ENCODE results near the gene PACRGL. TPM values are rescaled to one million over a fixed set of nuclear protein-coding genes. Genes with fewer than 3 reads are reported as not detected.

PACRGL gene
- total and polyA plus RNA-seq, 10 of the 15 experiments (the other 5 are each of a cell fraction or from before 2014, with no cell fraction given), result 1.7 to 17.2 (median 7.3) TPM

GRCh38 chr4:20700007-20700761 lies at the start of gene PACRGL (continued):
- TF ChIP-seq ZNF217 (IDR thresholded peaks at IDR 0.05) (no peak), MYC (IDR thresholded peaks at IDR 0.05; ENCODE audit: insufficient read depth, insufficient read length, insufficient replicate concordance, low read length, severe bottlenecking) (no peak), MEF2A (IDR thresholded peaks at IDR 0.05; ENCODE audit: insufficient read depth, low read depth, low read length) (no peak), NFYB (IDR thresholded peaks at IDR 0.05; ENCODE audit: insufficient read depth, low read depth, low read length) (peak; percentile 82), POLR2A (IDR thresholded peaks at IDR 0.05; ENCODE audit: low read depth, low read length) (peak; percentile 82), CHD2 (IDR thresholded peaks at IDR 0.05; ENCODE audit: borderline replicate concordance, low read depth, low read length) (peak; percentile 40; the same call in 1 of the 2 replicates), SRF (IDR thresholded peaks at IDR 0.05; ENCODE audit: low read depth in 2 of 2, low read length in 2 of 2) (0 out of 4 replicates have a peak, but pooled peaks of 1 of the 2 experiments have one; percentile 35), HDAC2 (IDR thresholded peaks at IDR 0.05) (no peak), CBX3 (IDR thresholded peaks at IDR 0.05; ENCODE audit: borderline replicate concordance, low read depth) (no peak), CEBPB (IDR thresholded peaks at IDR 0.05; ENCODE audit: borderline replicate concordance in 1 of 2, low read depth in 2 of 2, low read length in 2 of 2) (no peak), TCF3 (IDR thresholded peaks at IDR 0.05; ENCODE audit: borderline replicate concordance, insufficient read depth, low read depth, low read length) (no peak), SP1 (IDR thresholded peaks at IDR 0.05; ENCODE audit: low read depth, low read length) (no peak), RUNX3 (IDR thresholded peaks at IDR 0.05; ENCODE audit: low read length) (0 out of 2 replicates have a peak, but pooled peaks have one; percentile 5)
- TF ChIP-seq, protein P1, sequence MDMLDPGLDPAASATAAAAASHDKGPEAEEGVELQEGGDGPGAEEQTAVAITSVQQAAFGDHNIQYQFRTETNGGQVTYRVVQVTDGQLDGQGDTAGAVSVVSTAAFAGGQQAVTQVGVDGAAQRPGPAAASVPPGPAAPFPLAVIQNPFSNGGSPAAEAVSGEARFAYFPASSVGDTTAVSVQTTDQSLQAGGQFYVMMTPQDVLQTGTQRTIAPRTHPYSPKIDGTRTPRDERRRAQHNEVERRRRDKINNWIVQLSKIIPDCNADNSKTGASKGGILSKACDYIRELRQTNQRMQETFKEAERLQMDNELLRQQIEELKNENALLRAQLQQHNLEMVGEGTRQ (IDR thresholded peaks at IDR 0.05; ENCODE audit: borderline replicate concordance, low read depth, low read length), result peak; percentile 78
- TF ChIP-seq, protein P2, sequence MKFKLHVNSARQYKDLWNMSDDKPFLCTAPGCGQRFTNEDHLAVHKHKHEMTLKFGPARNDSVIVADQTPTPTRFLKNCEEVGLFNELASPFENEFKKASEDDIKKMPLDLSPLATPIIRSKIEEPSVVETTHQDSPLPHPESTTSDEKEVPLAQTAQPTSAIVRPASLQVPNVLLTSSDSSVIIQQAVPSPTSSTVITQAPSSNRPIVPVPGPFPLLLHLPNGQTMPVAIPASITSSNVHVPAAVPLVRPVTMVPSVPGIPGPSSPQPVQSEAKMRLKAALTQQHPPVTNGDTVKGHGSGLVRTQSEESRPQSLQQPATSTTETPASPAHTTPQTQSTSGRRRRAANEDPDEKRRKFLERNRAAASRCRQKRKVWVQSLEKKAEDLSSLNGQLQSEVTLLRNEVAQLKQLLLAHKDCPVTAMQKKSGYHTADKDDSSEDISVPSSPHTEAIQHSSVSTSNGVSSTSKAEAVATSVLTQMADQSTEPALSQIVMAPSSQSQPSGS (IDR thresholded peaks at IDR 0.05; ENCODE audit: low read length), result no peak
- TF ChIP-seq, protein P3, sequence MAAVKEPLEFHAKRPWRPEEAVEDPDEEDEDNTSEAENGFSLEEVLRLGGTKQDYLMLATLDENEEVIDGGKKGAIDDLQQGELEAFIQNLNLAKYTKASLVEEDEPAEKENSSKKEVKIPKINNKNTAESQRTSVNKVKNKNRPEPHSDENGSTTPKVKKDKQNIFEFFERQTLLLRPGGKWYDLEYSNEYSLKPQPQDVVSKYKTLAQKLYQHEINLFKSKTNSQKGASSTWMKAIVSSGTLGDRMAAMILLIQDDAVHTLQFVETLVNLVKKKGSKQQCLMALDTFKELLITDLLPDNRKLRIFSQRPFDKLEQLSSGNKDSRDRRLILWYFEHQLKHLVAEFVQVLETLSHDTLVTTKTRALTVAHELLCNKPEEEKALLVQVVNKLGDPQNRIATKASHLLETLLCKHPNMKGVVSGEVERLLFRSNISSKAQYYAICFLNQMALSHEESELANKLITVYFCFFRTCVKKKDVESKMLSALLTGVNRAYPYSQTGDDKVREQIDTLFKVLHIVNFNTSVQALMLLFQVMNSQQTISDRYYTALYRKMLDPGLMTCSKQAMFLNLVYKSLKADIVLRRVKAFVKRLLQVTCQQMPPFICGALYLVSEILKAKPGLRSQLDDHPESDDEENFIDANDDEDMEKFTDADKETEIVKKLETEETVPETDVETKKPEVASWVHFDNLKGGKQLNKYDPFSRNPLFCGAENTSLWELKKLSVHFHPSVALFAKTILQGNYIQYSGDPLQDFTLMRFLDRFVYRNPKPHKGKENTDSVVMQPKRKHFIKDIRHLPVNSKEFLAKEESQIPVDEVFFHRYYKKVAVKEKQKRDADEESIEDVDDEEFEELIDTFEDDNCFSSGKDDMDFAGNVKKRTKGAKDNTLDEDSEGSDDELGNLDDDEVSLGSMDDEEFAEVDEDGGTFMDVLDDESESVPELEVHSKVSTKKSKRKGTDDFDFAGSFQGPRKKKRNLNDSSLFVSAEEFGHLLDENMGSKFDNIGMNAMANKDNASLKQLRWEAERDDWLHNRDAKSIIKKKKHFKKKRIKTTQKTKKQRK (IDR thresholded peaks at IDR 0.05; ENCODE audit: low read depth, low read length), result no peak
- TF ChIP-seq, protein P4, sequence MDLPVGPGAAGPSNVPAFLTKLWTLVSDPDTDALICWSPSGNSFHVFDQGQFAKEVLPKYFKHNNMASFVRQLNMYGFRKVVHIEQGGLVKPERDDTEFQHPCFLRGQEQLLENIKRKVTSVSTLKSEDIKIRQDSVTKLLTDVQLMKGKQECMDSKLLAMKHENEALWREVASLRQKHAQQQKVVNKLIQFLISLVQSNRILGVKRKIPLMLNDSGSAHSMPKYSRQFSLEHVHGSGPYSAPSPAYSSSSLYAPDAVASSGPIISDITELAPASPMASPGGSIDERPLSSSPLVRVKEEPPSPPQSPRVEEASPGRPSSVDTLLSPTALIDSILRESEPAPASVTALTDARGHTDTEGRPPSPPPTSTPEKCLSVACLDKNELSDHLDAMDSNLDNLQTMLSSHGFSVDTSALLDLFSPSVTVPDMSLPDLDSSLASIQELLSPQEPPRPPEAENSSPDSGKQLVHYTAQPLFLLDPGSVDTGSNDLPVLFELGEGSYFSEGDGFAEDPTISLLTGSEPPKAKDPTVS (IDR thresholded peaks at IDR 0.05; ENCODE audit: low read depth, low read length), result no peak
- TF ChIP-seq, protein P5, sequence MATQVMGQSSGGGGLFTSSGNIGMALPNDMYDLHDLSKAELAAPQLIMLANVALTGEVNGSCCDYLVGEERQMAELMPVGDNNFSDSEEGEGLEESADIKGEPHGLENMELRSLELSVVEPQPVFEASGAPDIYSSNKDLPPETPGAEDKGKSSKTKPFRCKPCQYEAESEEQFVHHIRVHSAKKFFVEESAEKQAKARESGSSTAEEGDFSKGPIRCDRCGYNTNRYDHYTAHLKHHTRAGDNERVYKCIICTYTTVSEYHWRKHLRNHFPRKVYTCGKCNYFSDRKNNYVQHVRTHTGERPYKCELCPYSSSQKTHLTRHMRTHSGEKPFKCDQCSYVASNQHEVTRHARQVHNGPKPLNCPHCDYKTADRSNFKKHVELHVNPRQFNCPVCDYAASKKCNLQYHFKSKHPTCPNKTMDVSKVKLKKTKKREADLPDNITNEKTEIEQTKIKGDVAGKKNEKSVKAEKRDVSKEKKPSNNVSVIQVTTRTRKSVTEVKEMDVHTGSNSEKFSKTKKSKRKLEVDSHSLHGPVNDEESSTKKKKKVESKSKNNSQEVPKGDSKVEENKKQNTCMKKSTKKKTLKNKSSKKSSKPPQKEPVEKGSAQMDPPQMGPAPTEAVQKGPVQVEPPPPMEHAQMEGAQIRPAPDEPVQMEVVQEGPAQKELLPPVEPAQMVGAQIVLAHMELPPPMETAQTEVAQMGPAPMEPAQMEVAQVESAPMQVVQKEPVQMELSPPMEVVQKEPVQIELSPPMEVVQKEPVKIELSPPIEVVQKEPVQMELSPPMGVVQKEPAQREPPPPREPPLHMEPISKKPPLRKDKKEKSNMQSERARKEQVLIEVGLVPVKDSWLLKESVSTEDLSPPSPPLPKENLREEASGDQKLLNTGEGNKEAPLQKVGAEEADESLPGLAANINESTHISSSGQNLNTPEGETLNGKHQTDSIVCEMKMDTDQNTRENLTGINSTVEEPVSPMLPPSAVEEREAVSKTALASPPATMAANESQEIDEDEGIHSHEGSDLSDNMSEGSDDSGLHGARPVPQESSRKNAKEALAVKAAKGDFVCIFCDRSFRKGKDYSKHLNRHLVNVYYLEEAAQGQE (IDR thresholded peaks at IDR 0.05; ENCODE audit: low read depth, low read length), result no peak
